HG03521 (cell line): ENCODE measurements around the gene SAP30BP.
"Not testable (repeated sequence)": the region's sequence is repeated elsewhere in the genome, so short reads cannot be mapped to it uniquely, and the experiment has no call there.

ENCODE experiments used
- ATAC-seq: cut with Tn5 transposase; IDR thresholded peaks from one replicate; pipeline ENCODE4 v1.9.1; 2021; ENCODE audit warnings: mild to moderate bottlenecking, moderate library complexity; ENCODE audit not compliant: unreplicated experiment

SAP30BP gene

GRCh38 chr17:75633486-75634375 lies 33.4 kb upstream of the SAP30BP start:
- ATAC-seq: no peak

GRCh38 chr17:75634376-75634740 lies 32.8 kb upstream of the SAP30BP start:
- ATAC-seq: no peak

- ATAC-seq: no peak
These were observed 32.2 kb upstream of the SAP30BP start for GRCh38 chr17:75634754-75635609.

GRCh38 chr17:75635610-75636202 lies 31.4 kb upstream of the SAP30BP start:
- ATAC-seq: no peak

- ATAC-seq: no peak
These were observed 30.6 kb upstream of the SAP30BP start for GRCh38 chr17:75636381-75637142.

- ATAC-seq: no peak
These were observed 30.0 kb upstream of the SAP30BP start for GRCh38 chr17:75637143-75637538.

- no peak for ATAC-seq
These were observed 29.6 kb upstream of the SAP30BP start for GRCh38 chr17:75637551-75637950.

GRCh38 chr17:75638039-75638438 lies 29.1 kb upstream of the SAP30BP start:
- ATAC-seq: not testable (repeated sequence)

- ATAC-seq: no peak
These were observed 28.2 kb upstream of the SAP30BP start for GRCh38 chr17:75638893-75639292.

GRCh38 chr17:75639327-75639726 lies 27.8 kb upstream of the SAP30BP start:
- no peak for ATAC-seq

- ATAC-seq: no peak
These were observed 27.2 kb upstream of the SAP30BP start for GRCh38 chr17:75639771-75640555.

GRCh38 chr17:75640556-75641119 lies 26.5 kb upstream of the SAP30BP start:
- ATAC-seq: no peak

GRCh38 chr17:75641343-75641742 lies 25.8 kb upstream of the SAP30BP start:
- ATAC-seq: no peak

GRCh38 chr17:75642182-75642783 lies 24.9 kb upstream of the SAP30BP start:
- no peak for ATAC-seq

- ATAC-seq: no peak
These were observed 24.1 kb upstream of the SAP30BP start for GRCh38 chr17:75642784-75643642.

- ATAC-seq: no peak
These were observed 23.5 kb upstream of the SAP30BP start for GRCh38 chr17:75643643-75644017.

GRCh38 chr17:75645501-75645888 lies 21.6 kb upstream of the SAP30BP start:
- ATAC-seq: no peak

GRCh38 chr17:75645889-75646637 lies 21.1 kb upstream of the SAP30BP start:
- peak; percentile 76 for ATAC-seq
